HCT116 (cell line): ENCODE results near the gene KHNYN. TPM values are rescaled to one million over a fixed set of nuclear protein-coding genes. Genes with fewer than 3 reads are reported as not detected.

Experiments
- ATAC-seq: fragments of 200-7000 bp; cut with Tn5 transposase; 2 replicates; pipeline ENCODE4 v1.9.1; 2020; ENCODE audit warnings: mild to moderate bottlenecking, moderate library complexity
- BruUV-seq: library from RNA; stranded (reverse); fragments of 400-500 nt; replicated peaks from 2 replicates; lab custom pipeline; 2021; lab: Mats Ljungman, UMichigan
- CTCF ChIA-PET: fragments of 300-600 bp; sonication (Branson Sonifier 250); formaldehyde crosslinking; loops from one replicate; lab custom pipeline; 2021; ENCODE audit warnings: antibody characterized with exemption; lab: Charles Lee
- POLR2A ChIA-PET: fragments of 300-600, 350-600 bp; sonication (Branson Sonifier 250); formaldehyde crosslinking; loops from one replicate; lab custom pipeline; 2021; ENCODE audit warnings: antibody characterized with exemption; lab: Charles Lee
- RAD21 ChIA-PET, 2 experiments: fragments of 300-600 bp; sonication (Branson Sonifier 250); formaldehyde crosslinking; loops; one replicate each; lab custom pipeline; 2023; ENCODE audit warnings: low total read pairs in 2 of 2; ENCODE audit not compliant: uncharacterized antibody in 2 of 2, unreplicated experiment in 2 of 2, low non-redundant PET in 1 of 2; lab: Charles Lee
- DNase-seq: peaks from one replicate; pipeline ENCODE4 v3.0.0-alpha.2; 2010; ENCODE audit warnings: low read depth, low spot score
- H2AFZ ChIP-seq: fragments of 200-600 bp; shearing (Covaris generic), sonication (generic); 2 replicates; pipeline ENCODE4 v1.6.1; 2017; ENCODE audit warnings: low read depth, mixed run types, mixed read lengths, antibody characterized with exemption, low read length; ENCODE audit not compliant: poor library complexity, severe bottlenecking
- H3K27ac ChIP-seq: 2 replicates; pipeline ENCODE4 v1.5.1; 2012; ENCODE audit warnings: low read depth, low read length
- H3K27me3 ChIP-seq: fragments of 200-600 bp; sonication (generic); 2 replicates; pipeline ENCODE4 v1.6.1; 2016; ENCODE audit warnings: mixed run types, low read length, mixed read lengths; ENCODE audit not compliant: insufficient read depth
- H3K36me3 ChIP-seq, 2 experiments: fragments of 200-500 bp in 1 of 2; fragments of 200-600 bp in 1 of 2; sonication (Bioruptor generic) in 1 of 2; sonication (generic) in 1 of 2; 2 replicates each; pipeline versions ENCODE4 v1.5.1 to v1.6.1; 2014 to 2016; ENCODE audit warnings: low read length in 2 of 2, inconsistent platforms in 1 of 2, mixed read lengths in 1 of 2, mixed run types in 1 of 2; ENCODE audit not compliant: insufficient read depth in 2 of 2, control insufficient read depth in 1 of 2
- H3K4me1 ChIP-seq, 2 experiments: fragments of 200-600 bp in 1 of 2; sonication (generic) in 1 of 2; 2 replicates each; pipeline versions ENCODE4 v1.5.1 to v1.6.1; 2012 to 2017; ENCODE audit warnings: low read length in 2 of 2, inconsistent platforms in 1 of 2, mild to moderate bottlenecking in 1 of 2, mixed read lengths in 1 of 2, mixed run types in 1 of 2, moderate library complexity in 1 of 2; ENCODE audit not compliant: insufficient read depth in 2 of 2, control insufficient read depth in 1 of 2
- H3K4me2 ChIP-seq: fragments of 200-600 bp; sonication (generic); 2 replicates; pipeline ENCODE4 v1.6.1; 2017; ENCODE audit warnings: mixed run types, low read length, mixed read lengths
- H3K4me3 ChIP-seq, 2 experiments: fragments of 200-600 bp in 1 of 2; sonication (generic) in 1 of 2; replicated peaks in 1 of 2; 2 replicates each; pipeline ENCODE4 v1.5.1; 2011 to 2016; ENCODE audit warnings: low read length in 2 of 2, control low read depth in 1 of 2, low read depth in 1 of 2, mild to moderate bottlenecking in 1 of 2, mixed read lengths in 1 of 2, mixed run types in 1 of 2
- H3K79me2 ChIP-seq: fragments of 200-600 bp; sonication (generic); 2 replicates; pipeline ENCODE4 v1.6.1; 2017; ENCODE audit warnings: mild to moderate bottlenecking, mixed run types, low read length, moderate library complexity, mixed read lengths; ENCODE audit not compliant: insufficient read depth
- H3K9ac ChIP-seq: fragments of 200-600 bp; sonication (generic); 2 replicates; pipeline ENCODE4 v1.6.1; 2016; ENCODE audit warnings: low read length, mixed read lengths
- H3K9me2 ChIP-seq: fragments of 200-600 bp; sonication (generic), shearing (Covaris generic); 2 replicates; pipeline ENCODE4 v1.6.1; 2017; ENCODE audit warnings: mixed run types, mild to moderate bottlenecking, moderate library complexity; ENCODE audit not compliant: insufficient read depth
- H3K9me3 ChIP-seq, 2 experiments: fragments of 200-500 bp in 1 of 2; fragments of 200-600 bp in 1 of 2; sonication (Bioruptor generic) in 1 of 2; sonication (generic) in 1 of 2; 2 replicates each; pipeline ENCODE4 v1.6.1; 2014 to 2017; ENCODE audit warnings: low read length in 2 of 2, mixed read lengths in 2 of 2, inconsistent platforms in 1 of 2, low read depth in 1 of 2, mild to moderate bottlenecking in 1 of 2, mixed run types in 1 of 2, moderate library complexity in 1 of 2; ENCODE audit not compliant: control insufficient read depth in 1 of 2, insufficient read depth in 1 of 2
- H4K20me1 ChIP-seq: fragments of 200-600 bp; sonication (generic), shearing (Covaris generic); 2 replicates; pipeline ENCODE4 v1.6.1; 2017; ENCODE audit warnings: mixed run types, mild to moderate bottlenecking, moderate library complexity; ENCODE audit not compliant: insufficient read depth
- CEBPB ChIP-seq: IDR thresholded peaks from 2 replicates; pipeline ENCODE4 v1.6.1; 2012; ENCODE audit warnings: low read depth
- SRF ChIP-seq: IDR thresholded peaks from 2 replicates; pipeline ENCODE4 v1.6.1; 2012; ENCODE audit warnings: low read depth
- ZNF274 ChIP-seq: fragments of 200-500 bp; sonication (Bioruptor generic); IDR thresholded peaks from 2 replicates; pipeline ENCODE4 v1.6.1; 2014; ENCODE audit warnings: mild to moderate bottlenecking, low read depth, low read length, inconsistent platforms
- intact Hi-C: fragments of 100-400 bp; cut with micrococcal nuclease; formaldehyde crosslinking; loops from 2 replicates; pipeline ENCODE4 v1.10.0; 2022
- total RNA-seq: library from RNA; stranded (reverse); gene quantifications from one replicate; pipeline ENCODE4 v1.2.1, GENCODE V29; 2021; ENCODE audit not compliant: unreplicated experiment
- TF ChIP-seq, protein P1 (sequence below): IDR thresholded peaks from 2 replicates; pipeline ENCODE4 v1.6.1; 2012; ENCODE audit warnings: low read depth
- TF ChIP-seq, protein P2 (sequence below): IDR thresholded peaks from 2 replicates; pipeline ENCODE4 v1.6.1; 2011; ENCODE audit warnings: mild to moderate bottlenecking, low read length, moderate library complexity; ENCODE audit not compliant: insufficient replicate concordance; ENCODE audit errors: extremely low read depth

The KHNYN gene
- total RNA-seq, 1 experiment from 2014 or later: 50.1 TPM

DNA sequence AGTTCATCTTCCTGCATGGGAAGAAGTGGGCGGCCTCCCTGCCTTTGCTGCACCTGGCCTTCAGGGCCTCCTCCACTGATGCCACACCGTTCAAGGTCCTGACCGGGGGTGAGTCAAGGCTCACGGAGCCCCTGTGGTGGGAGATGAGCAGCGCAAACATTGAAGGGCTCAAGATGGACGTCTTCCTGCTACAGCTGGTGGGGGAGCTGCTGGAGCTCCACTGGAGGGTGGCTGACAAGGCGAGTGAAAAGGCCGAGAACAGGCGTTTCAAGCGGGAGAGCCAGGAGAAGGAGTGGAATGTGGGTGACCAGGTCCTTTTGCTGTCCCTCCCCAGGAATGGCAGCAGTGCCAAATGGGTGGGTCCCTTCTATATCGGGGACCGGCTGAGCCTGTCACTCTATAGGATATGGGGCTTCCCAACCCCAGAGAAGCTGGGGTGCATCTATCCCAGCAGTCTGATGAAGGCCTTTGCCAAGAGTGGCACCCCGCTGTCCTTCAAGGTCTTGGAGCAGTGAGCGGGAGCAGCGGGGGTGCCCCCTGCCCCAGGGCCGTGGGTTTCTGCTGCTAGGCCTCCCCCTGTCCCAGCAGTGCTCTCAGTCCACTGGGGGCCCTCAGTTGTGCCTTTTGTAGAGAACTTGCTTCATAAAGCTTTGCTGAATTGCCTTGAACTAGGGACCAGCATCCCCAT is 12.7 kb upstream of the KHNYN start (continued):
- TF ChIP-seq, protein P1, sequence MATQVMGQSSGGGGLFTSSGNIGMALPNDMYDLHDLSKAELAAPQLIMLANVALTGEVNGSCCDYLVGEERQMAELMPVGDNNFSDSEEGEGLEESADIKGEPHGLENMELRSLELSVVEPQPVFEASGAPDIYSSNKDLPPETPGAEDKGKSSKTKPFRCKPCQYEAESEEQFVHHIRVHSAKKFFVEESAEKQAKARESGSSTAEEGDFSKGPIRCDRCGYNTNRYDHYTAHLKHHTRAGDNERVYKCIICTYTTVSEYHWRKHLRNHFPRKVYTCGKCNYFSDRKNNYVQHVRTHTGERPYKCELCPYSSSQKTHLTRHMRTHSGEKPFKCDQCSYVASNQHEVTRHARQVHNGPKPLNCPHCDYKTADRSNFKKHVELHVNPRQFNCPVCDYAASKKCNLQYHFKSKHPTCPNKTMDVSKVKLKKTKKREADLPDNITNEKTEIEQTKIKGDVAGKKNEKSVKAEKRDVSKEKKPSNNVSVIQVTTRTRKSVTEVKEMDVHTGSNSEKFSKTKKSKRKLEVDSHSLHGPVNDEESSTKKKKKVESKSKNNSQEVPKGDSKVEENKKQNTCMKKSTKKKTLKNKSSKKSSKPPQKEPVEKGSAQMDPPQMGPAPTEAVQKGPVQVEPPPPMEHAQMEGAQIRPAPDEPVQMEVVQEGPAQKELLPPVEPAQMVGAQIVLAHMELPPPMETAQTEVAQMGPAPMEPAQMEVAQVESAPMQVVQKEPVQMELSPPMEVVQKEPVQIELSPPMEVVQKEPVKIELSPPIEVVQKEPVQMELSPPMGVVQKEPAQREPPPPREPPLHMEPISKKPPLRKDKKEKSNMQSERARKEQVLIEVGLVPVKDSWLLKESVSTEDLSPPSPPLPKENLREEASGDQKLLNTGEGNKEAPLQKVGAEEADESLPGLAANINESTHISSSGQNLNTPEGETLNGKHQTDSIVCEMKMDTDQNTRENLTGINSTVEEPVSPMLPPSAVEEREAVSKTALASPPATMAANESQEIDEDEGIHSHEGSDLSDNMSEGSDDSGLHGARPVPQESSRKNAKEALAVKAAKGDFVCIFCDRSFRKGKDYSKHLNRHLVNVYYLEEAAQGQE: no peak
- TF ChIP-seq SRF (no peak), ZNF274 (no peak)

DNA sequence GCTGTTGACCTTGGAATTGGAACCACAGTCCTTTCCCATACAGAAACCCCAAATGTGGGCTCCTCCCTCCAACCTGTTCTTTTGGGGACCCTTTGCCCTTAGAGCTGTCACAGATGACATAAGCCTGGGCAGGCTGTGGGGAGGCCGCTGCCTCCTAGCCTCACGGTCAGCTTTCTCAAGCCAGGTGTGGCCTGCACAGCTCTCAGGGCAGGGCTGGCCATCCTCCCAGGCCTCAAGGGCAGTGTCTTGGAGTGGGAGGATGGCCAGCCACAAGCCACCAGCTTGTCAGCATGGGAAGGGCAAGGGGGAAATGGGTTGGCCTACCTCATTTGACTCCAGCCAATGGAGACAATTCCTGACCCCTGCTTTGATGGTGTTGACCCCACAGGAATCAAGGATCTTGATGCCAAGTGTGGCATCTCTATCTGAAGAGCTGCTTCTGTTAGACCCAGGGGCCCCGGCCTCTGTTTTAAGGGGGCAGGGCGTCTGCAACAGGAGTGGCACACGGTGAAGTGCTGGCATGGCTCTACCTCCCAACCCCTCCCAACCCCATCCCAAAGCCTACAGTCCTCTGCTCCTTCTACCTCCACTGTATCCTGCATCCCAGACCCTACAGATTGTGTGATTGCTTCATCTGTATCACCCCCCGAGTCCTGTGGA is 11.8 kb upstream of the KHNYN start:
- H2AFZ ChIP-seq: no peak overlapping the region
- POLR2A ChIA-PET: no interaction called here
- no peak overlapping the region for H3K9ac ChIP-seq
- no peak for TF ChIP-seq SRF
- TF ChIP-seq, protein P2, sequence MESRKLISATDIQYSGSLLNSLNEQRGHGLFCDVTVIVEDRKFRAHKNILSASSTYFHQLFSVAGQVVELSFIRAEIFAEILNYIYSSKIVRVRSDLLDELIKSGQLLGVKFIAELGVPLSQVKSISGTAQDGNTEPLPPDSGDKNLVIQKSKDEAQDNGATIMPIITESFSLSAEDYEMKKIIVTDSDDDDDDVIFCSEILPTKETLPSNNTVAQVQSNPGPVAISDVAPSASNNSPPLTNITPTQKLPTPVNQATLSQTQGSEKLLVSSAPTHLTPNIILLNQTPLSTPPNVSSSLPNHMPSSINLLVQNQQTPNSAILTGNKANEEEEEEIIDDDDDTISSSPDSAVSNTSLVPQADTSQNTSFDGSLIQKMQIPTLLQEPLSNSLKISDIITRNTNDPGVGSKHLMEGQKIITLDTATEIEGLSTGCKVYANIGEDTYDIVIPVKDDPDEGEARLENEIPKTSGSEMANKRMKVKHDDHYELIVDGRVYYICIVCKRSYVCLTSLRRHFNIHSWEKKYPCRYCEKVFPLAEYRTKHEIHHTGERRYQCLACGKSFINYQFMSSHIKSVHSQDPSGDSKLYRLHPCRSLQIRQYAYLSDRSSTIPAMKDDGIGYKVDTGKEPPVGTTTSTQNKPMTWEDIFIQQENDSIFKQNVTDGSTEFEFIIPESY: no peak
- TF ChIP-seq CEBPB: no peak
- no peaks in the 10 kb centered on the region for H3K27me3 ChIP-seq
- intact Hi-C loops: no loop called here
- no peaks in the 10 kb centered on the region for H3K79me2 ChIP-seq
- DNase-seq: no peak
- BruUV-seq: no TSS peak
- H3K4me3 ChIP-seq: no peak overlapping the region
- RAD21 ChIA-PET: no interaction called here
- no peaks in the 10 kb centered on the region for H3K9me2 ChIP-seq
- no peaks in the 10 kb centered on the region for H3K4me1 ChIP-seq
- ATAC-seq: no peak
- H4K20me1 ChIP-seq: no peaks in the 10 kb centered on the region
- no peak overlapping the region for H3K27ac ChIP-seq
- H3K36me3 ChIP-seq: no peaks in the 10 kb centered on the region
- CTCF ChIA-PET: interaction anchor here (2.0 kb wide), 1 partner anchor 14 kb away, joined by 5 read pairs; no protein-coding TSS in a partner anchor
- H3K9me3 ChIP-seq: no peaks in the 10 kb centered on the region
- no peak overlapping the region for H3K4me2 ChIP-seq
